Activated T-cell treated with anti-CD3 and anti-CD28 coated beads, Interleukin-2, amount 50 U/mL, for 1 hour (primary cell): ENCODE results near the gene TH.

ENCODE experiments used
- DNase-seq: peaks from one replicate; pipeline ENCODE4 v3.0.0-alpha.2; 2020

Gene TH

GRCh38 chr11:2171591-2172003 is at the start of gene TH:
Gene TH (minus strand): TSS chr11:2171815. CDS start chr11:2171786, 29 bp downstream.
- no peak for DNase-seq

- no peak for DNase-seq
Measured at GRCh38 chr11:2221024-2221423, 49.4 kb upstream of the TH start.

GRCh38 chr11:2220173-2220771 is 48.7 kb upstream of the TH start:
- DNase-seq, result no peak

GRCh38 chr11:2219318-2220017 is 47.9 kb upstream of the TH start:
- no peak for DNase-seq

GRCh38 chr11:2218031-2218633 is 46.5 kb upstream of the TH start:
- no peak for DNase-seq

- DNase-seq, result no peak
Measured at GRCh38 chr11:2217211-2218030, 45.8 kb upstream of the TH start.

GRCh38 chr11:2216400-2217064 is 44.9 kb upstream of the TH start:
- DNase-seq, result no peak

- no peak for DNase-seq
Measured at GRCh38 chr11:2215561-2216399, 44.2 kb upstream of the TH start.

GRCh38 chr11:2215230-2215560 is 43.6 kb upstream of the TH start:
- DNase-seq, result no peak

- DNase-seq, result no peak
Measured at GRCh38 chr11:2214527-2215229, 43.1 kb upstream of the TH start.

- DNase-seq, result no peak
Measured at GRCh38 chr11:2213890-2214526, 42.4 kb upstream of the TH start.

GRCh38 chr11:2213384-2213842 is 41.8 kb upstream of the TH start:
- no peak for DNase-seq

GRCh38 chr11:2212411-2213251 is 41.0 kb upstream of the TH start:
- DNase-seq, result no peak

GRCh38 chr11:2211113-2211971 is 39.7 kb upstream of the TH start:
- no peak for DNase-seq

GRCh38 chr11:2210366-2211112 is 38.9 kb upstream of the TH start:
- no peak for DNase-seq

GRCh38 chr11:2209900-2210321 is 38.3 kb upstream of the TH start:
- no peak for DNase-seq

GRCh38 chr11:2209370-2209801 is 37.8 kb upstream of the TH start:
- DNase-seq, result no peak
